Liver (tissue), 3 donors: ENCODE results near the gene DCN.

Experiments used
- MAX ChIP-seq: IDR thresholded peaks from 2 replicates; pipeline ENCODE4 v1.6.1; 2016; ENCODE audit warnings: antibody characterized with exemption
- TAF1 ChIP-seq: conservative IDR thresholded peaks from 2 replicates; pipeline ENCODE4 v1.6.1; 2016; ENCODE audit warnings: antibody characterized with exemption, mild to moderate bottlenecking
- TF ChIP-seq, protein P1 (sequence below): fragments of 150-350 bp; IDR thresholded peaks from 2 replicates; pipeline ENCODE4 v1.5.1; 2017; ENCODE audit warnings: improper control_type of control experiment, low read depth, low read length; ENCODE audit not compliant: missing input control
- TF ChIP-seq, protein P2 (sequence below): IDR thresholded peaks from 2 replicates; pipeline ENCODE4 v1.6.1; 2016; ENCODE audit warnings: antibody characterized with exemption
- donor health status: healthy.
- donor health status: healthy.

- TF ChIP-seq TAF1, result no peak
- TF ChIP-seq, protein P1, sequence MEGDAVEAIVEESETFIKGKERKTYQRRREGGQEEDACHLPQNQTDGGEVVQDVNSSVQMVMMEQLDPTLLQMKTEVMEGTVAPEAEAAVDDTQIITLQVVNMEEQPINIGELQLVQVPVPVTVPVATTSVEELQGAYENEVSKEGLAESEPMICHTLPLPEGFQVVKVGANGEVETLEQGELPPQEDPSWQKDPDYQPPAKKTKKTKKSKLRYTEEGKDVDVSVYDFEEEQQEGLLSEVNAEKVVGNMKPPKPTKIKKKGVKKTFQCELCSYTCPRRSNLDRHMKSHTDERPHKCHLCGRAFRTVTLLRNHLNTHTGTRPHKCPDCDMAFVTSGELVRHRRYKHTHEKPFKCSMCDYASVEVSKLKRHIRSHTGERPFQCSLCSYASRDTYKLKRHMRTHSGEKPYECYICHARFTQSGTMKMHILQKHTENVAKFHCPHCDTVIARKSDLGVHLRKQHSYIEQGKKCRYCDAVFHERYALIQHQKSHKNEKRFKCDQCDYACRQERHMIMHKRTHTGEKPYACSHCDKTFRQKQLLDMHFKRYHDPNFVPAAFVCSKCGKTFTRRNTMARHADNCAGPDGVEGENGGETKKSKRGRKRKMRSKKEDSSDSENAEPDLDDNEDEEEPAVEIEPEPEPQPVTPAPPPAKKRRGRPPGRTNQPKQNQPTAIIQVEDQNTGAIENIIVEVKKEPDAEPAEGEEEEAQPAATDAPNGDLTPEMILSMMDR, result no peak
- TF ChIP-seq MAX, result no peak
- TF ChIP-seq, protein P2, sequence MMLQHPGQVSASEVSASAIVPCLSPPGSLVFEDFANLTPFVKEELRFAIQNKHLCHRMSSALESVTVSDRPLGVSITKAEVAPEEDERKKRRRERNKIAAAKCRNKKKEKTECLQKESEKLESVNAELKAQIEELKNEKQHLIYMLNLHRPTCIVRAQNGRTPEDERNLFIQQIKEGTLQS, result no peak
Measured at GRCh38 chr12:91180582-91181395, 1.8 kb downstream of the DCN start.
